Measurements from ENCODE around the gene RSRP1. TPM values are rescaled to one million over a fixed set of nuclear protein-coding genes. Genes with fewer than 3 reads are reported as not detected.

The RSRP1 gene
- total and polyA plus RNA-seq, 2 of the 13 experiments (the other 11 are each of a cell fraction or from before 2014, with no cell fraction given): 43.9 to 52.8 TPM

DNA sequence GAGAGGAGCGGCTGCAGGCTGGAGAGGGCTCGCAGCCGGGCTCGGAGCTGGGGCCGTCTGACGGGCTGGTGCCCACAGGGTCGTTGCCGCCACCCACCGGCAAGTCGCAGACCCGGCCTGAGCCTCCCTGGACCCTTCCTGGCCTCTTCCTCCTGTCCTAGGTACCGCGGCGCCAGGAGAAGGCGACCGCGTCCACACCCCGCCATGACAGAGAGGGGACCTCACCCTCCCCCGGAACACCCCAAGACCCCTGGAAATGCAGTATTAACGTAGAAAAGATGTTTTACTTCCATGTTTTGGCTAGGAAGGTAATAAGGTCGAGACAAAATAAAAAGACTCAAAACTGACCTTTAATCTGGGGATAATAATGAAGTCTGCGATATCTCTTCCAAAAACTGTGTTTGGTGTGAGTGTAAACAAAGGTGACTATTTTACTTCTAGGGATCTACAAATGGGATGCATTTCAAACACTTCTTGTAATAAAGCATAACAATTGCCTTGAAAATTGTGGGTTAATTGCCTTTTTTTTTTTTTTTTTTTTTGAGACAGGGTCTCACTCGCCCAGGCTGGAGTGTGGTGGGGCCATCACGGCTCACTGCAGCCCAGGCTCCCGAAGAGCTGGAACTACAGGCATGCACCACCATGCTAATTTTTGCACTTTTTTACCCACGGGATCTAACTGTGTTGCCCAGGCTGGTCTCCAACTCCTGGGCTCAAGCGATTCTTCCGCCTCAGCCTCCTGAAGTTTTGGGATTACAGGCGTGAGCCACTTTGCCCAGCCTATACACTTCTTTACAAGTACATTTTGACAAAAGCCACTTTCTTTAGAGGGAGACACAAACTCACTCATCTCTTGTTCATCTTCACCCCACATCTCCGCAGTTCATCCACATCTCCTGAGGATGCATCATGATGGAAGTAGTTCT, 838 bp upstream of the RSRP1 start (continued):
- TF ChIP-seq, protein P1, sequence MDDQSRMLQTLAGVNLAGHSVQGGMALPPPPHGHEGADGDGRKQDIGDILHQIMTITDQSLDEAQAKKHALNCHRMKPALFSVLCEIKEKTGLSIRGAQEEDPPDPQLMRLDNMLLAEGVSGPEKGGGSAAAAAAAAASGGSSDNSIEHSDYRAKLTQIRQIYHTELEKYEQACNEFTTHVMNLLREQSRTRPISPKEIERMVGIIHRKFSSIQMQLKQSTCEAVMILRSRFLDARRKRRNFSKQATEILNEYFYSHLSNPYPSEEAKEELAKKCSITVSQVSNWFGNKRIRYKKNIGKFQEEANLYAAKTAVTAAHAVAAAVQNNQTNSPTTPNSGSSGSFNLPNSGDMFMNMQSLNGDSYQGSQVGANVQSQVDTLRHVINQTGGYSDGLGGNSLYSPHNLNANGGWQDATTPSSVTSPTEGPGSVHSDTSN (CRISPR knock-in tag; IDR thresholded peaks at IDR 0.05; ENCODE audit: borderline replicate concordance): no peak
- TF ChIP-seq MED8 (CRISPR knock-in tag; IDR thresholded peaks at IDR 0.05; ENCODE audit: insufficient replicate concordance) (no peak), RARG (CRISPR knock-in tag; IDR thresholded peaks at IDR 0.05; ENCODE audit: low read depth) (no peak), MIER2 (CRISPR knock-in tag; IDR thresholded peaks at IDR 0.05) (no peak), ZNF841 (CRISPR knock-in tag; IDR thresholded peaks at IDR 0.05; ENCODE audit: borderline replicate concordance) (no peak), ZZZ3 (CRISPR knock-in tag; IDR thresholded peaks at IDR 0.05; ENCODE audit: borderline replicate concordance) (no peak), KDM1A (CRISPR knock-in tag; IDR thresholded peaks at IDR 0.05) (no peak), MXD4 (CRISPR knock-in tag; IDR thresholded peaks at IDR 0.05) (no peak), ZNF331 (CRISPR knock-in tag; IDR thresholded peaks at IDR 0.05) (no peak)

DNA sequence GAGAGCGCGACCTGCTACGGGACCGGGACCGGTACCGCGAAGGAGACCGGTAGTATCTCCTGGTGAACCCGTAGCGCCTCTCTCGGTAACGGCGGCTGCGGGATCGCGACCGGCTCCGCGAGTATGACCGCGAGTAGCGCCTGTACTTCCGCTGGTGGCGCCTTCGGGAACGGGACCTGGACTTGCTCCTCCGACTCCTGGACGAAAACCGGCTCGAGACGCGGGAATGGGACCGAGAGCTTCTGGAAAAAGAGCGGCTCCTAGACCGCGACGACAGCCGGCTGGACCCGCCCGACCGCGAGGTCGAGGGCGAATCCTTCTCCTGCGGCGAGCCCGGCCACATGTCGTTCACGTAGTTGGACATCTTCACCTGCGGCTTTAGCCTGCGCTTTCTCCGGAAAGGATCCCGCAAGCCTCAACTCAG, 642 bp downstream of the RSRP1 start:
- in situ Hi-C loops (cut with HindIII; ENCODE audit: extremely low pct_ligation_motif_present, low pct_unique_long_range_greater_than_20kb): no loop called here
- peak; percentile 12 for ATAC-seq
- Histone ChIP-seq H3K9me3 (ENCODE audit: low read length) (no peaks in the 10 kb centered on the region), H2AFZ (ENCODE audit: low read length) (no peak overlapping the region), H3K27me3 (ENCODE audit: control insufficient read depth in 1 of 2, insufficient read depth in 2 of 2, low read length in 2 of 2) (no peaks in the 10 kb centered on the region; a peak in 1 of 5 replicates), H3K4me1 (ENCODE audit: insufficient read depth, low read length) (peaks cover 33% of the 10 kb centered on the region), H3K4me2 (ENCODE audit: low read depth, low read length) (peak overlapping the region; percentile 89), H4K20me1 (ENCODE audit: insufficient read depth, low read length) (peaks cover 24% of the 10 kb centered on the region), H3K27ac (ENCODE audit: extremely low read length, insufficient read depth, low read length) (peak overlapping the region; percentile 84), H3K79me2 (ENCODE audit: insufficient read depth, low read length) (peaks cover 39% of the 10 kb centered on the region), H3K4me3 (replicated peaks in 1 of 3; ENCODE audit: insufficient read depth in 1 of 3, low read depth in 2 of 3, low read length in 3 of 3) (peak overlapping the region; percentile 68 to 96 (median 93)), H3K36me3 (replicated peaks in 1 of 2; ENCODE audit: control insufficient read depth in 1 of 2, insufficient read depth in 2 of 2, low read length in 2 of 2) (peaks cover 4 to 32% of the 10 kb centered on the region in 2 experiments), H3K9ac (ENCODE audit: insufficient read depth, low read depth, low read length) (peak overlapping the region; percentile 94)
- WGBS (ENCODE audit: low lambda C conversion rate): 0% methylated on average over 9 of the region's 53 CpGs
- ChIA-PET POLR2A (interaction anchor here (1.0 to 2.9 kb wide), 5 partner anchors 12 to 297 kb away, joined by 3 to 59 read pairs (median 4); partner anchors contain the start of genes LDLRAP1 and SYF2), CTCF (ENCODE audit: low intra/inter-chr PET ratio, low total read pairs) (no interaction called here)
- intact Hi-C loops (cut with micrococcal nuclease; ENCODE audit: unreplicated experiment): loop anchor here (5.0 kb wide), 1 partner anchor 91 kb away; the partner anchor contains the start of gene TMEM50A
- DNase-seq (ENCODE audit: low spot score): no peak
- no TSS peak for BruUV-seq (replicated peaks)
- FAIRE-seq: no peak
- 0 out of 2 replicates have a peak, but pooled peaks have one; percentile 31 for TF ChIP-seq ZNF34 (CRISPR knock-in tag; IDR thresholded peaks at IDR 0.05; ENCODE audit: borderline replicate concordance)
- no peak for TF ChIP-seq RBM22 (optimal IDR thresholded peaks at IDR 0.05; ENCODE audit: low read length)
- TF ChIP-seq, protein P2, sequence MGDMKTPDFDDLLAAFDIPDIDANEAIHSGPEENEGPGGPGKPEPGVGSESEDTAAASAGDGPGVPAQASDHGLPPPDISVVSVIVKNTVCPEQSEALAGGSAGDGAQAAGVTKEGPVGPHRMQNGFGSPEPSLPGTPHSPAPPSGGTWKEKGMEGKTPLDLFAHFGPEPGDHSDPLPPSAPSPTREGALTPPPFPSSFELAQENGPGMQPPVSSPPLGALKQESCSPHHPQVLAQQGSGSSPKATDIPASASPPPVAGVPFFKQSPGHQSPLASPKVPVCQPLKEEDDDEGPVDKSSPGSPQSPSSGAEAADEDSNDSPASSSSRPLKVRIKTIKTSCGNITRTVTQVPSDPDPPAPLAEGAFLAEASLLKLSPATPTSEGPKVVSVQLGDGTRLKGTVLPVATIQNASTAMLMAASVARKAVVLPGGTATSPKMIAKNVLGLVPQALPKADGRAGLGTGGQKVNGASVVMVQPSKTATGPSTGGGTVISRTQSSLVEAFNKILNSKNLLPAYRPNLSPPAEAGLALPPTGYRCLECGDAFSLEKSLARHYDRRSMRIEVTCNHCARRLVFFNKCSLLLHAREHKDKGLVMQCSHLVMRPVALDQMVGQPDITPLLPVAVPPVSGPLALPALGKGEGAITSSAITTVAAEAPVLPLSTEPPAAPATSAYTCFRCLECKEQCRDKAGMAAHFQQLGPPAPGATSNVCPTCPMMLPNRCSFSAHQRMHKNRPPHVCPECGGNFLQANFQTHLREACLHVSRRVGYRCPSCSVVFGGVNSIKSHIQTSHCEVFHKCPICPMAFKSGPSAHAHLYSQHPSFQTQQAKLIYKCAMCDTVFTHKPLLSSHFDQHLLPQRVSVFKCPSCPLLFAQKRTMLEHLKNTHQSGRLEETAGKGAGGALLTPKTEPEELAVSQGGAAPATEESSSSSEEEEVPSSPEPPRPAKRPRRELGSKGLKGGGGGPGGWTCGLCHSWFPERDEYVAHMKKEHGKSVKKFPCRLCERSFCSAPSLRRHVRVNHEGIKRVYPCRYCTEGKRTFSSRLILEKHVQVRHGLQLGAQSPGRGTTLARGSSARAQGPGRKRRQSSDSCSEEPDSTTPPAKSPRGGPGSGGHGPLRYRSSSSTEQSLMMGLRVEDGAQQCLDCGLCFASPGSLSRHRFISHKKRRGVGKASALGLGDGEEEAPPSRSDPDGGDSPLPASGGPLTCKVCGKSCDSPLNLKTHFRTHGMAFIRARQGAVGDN (CRISPR knock-in tag; IDR thresholded peaks at IDR 0.05): 0 out of 2 replicates have a peak, but pooled peaks have one; percentile 39
- TF ChIP-seq SP4 (CRISPR knock-in tag; IDR thresholded peaks at IDR 0.05): 0 out of 2 replicates have a peak, but pooled peaks have one; percentile 0
- 0 out of 2 replicates have a peak, but pooled peaks have one; percentile 62 for TF ChIP-seq ZNF30 (CRISPR knock-in tag; IDR thresholded peaks at IDR 0.05)
- peak; percentile 31; the same call in 1 of the 2 replicates for TF ChIP-seq ZNF782 (CRISPR knock-in tag; IDR thresholded peaks at IDR 0.05; ENCODE audit: borderline replicate concordance)
- TF ChIP-seq ZNF343 (CRISPR knock-in tag; IDR thresholded peaks at IDR 0.05): 0 out of 2 replicates have a peak, but pooled peaks have one; percentile 25
